Calu3 (cell line): ENCODE measurements around the gene PDLIM4. TPM values are rescaled to one million over a fixed set of nuclear protein-coding genes. Genes with fewer than 3 reads are reported as not detected.

Experiments
- BruUV-seq: library from RNA; stranded (reverse); fragments of 400-500 nt; replicated peaks from 2 replicates; lab custom pipeline; 2021; lab: Mats Ljungman, UMichigan
- CTCF ChIA-PET: fragments of 300-600 bp; sonication (Branson Sonifier 250); formaldehyde crosslinking; loops from one replicate; lab custom pipeline; 2022; ENCODE audit warnings: antibody characterized with exemption; lab: Charles Lee
- DNase-seq: peaks from one replicate; pipeline ENCODE4 v3.0.0; 2022
- H3K27ac Mint-ChIP-seq: one replicate; pipeline ENCODE4 v1.8.0; 2022; ENCODE audit warnings: mixed read lengths; ENCODE audit not compliant: unreplicated experiment
- H3K27me3 Mint-ChIP-seq: one replicate; pipeline ENCODE4 v1.8.0; 2022; ENCODE audit warnings: mixed read lengths; ENCODE audit not compliant: unreplicated experiment
- H3K36me3 Mint-ChIP-seq: one replicate; pipeline ENCODE4 v1.8.0; 2022; ENCODE audit warnings: mild to moderate bottlenecking, moderate library complexity, mixed read lengths; ENCODE audit not compliant: insufficient read depth, unreplicated experiment
- H3K4me1 Mint-ChIP-seq: one replicate; pipeline ENCODE4 v1.8.0; 2022; ENCODE audit warnings: mild to moderate bottlenecking, low read depth, mixed read lengths; ENCODE audit not compliant: unreplicated experiment
- H3K4me3 Mint-ChIP-seq: one replicate; pipeline ENCODE4 v1.8.0; 2022; ENCODE audit warnings: mild to moderate bottlenecking, low read depth, moderate library complexity, mixed read lengths; ENCODE audit not compliant: unreplicated experiment
- H3K9me3 Mint-ChIP-seq: one replicate; pipeline ENCODE4 v1.8.0; 2022; ENCODE audit warnings: low read depth, mixed read lengths; ENCODE audit not compliant: unreplicated experiment
- intact Hi-C: fragments of 100-400 bp; cut with micrococcal nuclease; formaldehyde crosslinking; loops from one replicate; pipeline ENCODE4 v1.10.0; 2022; ENCODE audit not compliant: unreplicated experiment
- total RNA-seq: library from RNA; stranded (reverse); gene quantifications from 2 replicates; pipeline ENCODE4 v1.2.3, GENCODE V29; 2022
- TF ChIP-seq, protein P1 (sequence below): fragments of 200-600 bp; IDR thresholded peaks from one replicate; pipeline ENCODE4 v1.8.0; 2022; ENCODE audit warnings: antibody characterized with exemption; ENCODE audit not compliant: unreplicated experiment

Gene PDLIM4
- total RNA-seq, 1 experiment from 2014 or later = 20.8 TPM

DNA sequence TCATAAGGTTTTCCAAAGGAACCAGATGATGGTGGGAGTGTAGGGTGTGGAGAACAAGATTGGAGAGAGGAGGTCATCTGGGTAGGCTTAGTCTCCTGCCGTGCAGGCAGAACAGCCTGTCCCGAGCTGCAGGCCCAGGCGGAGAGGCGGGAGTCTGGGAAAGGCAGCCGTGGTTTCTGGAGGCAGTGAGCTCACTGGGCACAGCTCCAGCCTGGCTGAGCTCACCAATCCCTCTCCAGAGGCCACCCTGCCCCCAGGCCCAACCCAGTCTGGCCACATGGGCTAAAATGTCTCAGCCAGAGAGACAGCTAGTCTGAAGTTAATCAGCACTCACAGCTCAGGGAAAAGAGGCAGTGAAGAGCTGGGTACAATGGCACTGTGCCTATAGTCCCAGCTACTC, 42.2 kb upstream of the PDLIM4 start:
- peak; percentile 84 for DNase-seq
- no peaks in the 10 kb centered on the region for H3K9me3 Mint-ChIP-seq
- H3K36me3 Mint-ChIP-seq = peaks cover 7% of the 10 kb centered on the region
- BruUV-seq = no TSS peak
- TF ChIP-seq, protein P1, sequence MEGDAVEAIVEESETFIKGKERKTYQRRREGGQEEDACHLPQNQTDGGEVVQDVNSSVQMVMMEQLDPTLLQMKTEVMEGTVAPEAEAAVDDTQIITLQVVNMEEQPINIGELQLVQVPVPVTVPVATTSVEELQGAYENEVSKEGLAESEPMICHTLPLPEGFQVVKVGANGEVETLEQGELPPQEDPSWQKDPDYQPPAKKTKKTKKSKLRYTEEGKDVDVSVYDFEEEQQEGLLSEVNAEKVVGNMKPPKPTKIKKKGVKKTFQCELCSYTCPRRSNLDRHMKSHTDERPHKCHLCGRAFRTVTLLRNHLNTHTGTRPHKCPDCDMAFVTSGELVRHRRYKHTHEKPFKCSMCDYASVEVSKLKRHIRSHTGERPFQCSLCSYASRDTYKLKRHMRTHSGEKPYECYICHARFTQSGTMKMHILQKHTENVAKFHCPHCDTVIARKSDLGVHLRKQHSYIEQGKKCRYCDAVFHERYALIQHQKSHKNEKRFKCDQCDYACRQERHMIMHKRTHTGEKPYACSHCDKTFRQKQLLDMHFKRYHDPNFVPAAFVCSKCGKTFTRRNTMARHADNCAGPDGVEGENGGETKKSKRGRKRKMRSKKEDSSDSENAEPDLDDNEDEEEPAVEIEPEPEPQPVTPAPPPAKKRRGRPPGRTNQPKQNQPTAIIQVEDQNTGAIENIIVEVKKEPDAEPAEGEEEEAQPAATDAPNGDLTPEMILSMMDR = no peak
- no peaks in the 10 kb centered on the region for H3K27me3 Mint-ChIP-seq
- intact Hi-C loops = no loop called here
- CTCF ChIA-PET = interaction anchor here (0.7 to 1.1 kb wide), 8 partner anchors 9 to 78 kb away, joined by 3 to 9 read pairs (median 4); partner anchors contain the start of genes P4HA2 and SLC22A4
- peaks cover 6% of the 10 kb centered on the region for H3K4me1 Mint-ChIP-seq
- no peak overlapping the region for H3K27ac Mint-ChIP-seq
- no peak overlapping the region for H3K4me3 Mint-ChIP-seq

DNA sequence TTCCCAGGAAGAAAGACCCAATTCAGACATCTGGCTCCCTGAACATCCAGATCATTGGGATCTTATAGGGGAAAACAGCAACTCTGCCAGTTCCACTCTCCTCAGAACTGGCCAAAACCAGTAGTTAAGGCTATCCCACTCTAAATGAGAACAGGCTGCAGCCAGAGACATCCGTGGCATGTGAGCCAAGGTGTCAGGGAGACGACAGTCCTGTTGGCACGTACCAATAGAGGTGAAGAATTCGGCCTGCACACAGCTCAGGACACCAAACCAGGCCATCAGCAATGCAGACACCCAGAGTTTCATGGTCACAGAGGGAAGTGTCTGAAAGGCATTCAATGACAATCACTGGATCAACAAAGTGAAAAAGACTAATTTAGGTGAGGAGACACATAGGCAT, 39.2 kb upstream of the PDLIM4 start:
- H3K27me3 Mint-ChIP-seq = no peaks in the 10 kb centered on the region
- H3K27ac Mint-ChIP-seq = no peak overlapping the region
- no peaks in the 10 kb centered on the region for H3K9me3 Mint-ChIP-seq
- H3K4me3 Mint-ChIP-seq = no peak overlapping the region
- intact Hi-C loops = no loop called here
- CTCF ChIA-PET = no interaction called here
- no TSS peak for BruUV-seq
- H3K4me1 Mint-ChIP-seq = peaks cover 6% of the 10 kb centered on the region
- peaks cover 7% of the 10 kb centered on the region for H3K36me3 Mint-ChIP-seq
- DNase-seq = no peak
- TF ChIP-seq, protein P1 = no peak

DNA sequence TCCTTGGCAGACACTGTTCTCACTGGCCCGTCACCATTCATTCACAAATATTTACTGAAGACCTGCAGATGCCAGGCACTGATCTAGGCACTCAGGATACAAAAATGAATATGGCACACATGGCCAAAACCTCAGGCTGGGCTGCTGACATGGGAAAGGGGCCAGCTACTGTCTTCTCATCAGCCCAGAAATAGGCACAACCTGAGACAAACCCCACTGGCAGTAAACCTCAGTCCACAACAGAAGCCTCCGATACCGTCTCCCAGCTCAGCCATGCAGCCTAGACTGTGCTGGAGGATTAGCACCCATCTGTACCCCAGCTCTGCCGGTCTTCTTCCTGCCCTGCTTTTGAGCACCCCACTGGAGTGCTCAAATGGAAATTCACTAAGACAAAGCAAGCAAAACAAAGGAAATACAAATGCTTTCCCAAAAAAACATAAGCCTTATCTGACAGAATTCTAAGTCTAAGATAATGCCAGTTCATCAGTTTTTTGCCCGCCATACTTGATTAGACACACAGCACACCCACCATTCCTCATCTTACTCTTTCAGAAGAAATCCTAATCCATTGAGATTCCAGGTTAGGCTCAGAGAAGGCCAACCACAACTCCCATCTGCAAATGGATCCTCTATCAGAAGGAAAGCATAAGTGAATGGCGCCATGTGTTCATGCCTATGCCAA, 38.1 kb upstream of the PDLIM4 start:
- Mint-ChIP-seq H3K9me3 (no peaks in the 10 kb centered on the region), H3K27ac (no peak overlapping the region), H3K4me3 (no peak overlapping the region), H3K36me3 (peaks cover 7% of the 10 kb centered on the region), H3K27me3 (no peaks in the 10 kb centered on the region), H3K4me1 (peaks cover 8% of the 10 kb centered on the region)
- CTCF ChIA-PET = no interaction called here
- TF ChIP-seq, protein P1 = no peak
- no peak for DNase-seq
- intact Hi-C loops = no loop called here
- no TSS peak for BruUV-seq

DNA sequence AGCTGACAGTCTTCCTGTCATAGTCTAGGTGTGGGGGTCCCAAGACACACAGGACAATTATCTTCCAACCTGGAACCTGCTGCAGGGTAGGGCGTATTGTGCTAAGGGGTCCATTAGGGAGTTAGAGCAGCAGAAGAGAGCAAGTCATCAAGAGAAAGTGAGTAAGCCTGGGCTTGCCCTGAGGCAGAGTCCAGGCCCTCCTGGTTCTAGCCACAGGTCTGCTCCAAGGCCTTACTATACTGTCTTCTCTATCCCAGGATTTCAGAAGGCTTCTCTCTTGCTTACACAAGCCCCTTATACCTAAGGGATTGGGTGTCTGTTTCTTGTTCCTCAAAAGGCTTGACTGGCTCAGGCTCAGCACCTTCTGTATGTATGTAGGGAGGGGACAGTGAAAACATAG, 37.5 kb upstream of the PDLIM4 start:
- TF ChIP-seq, protein P1 = no peak
- Mint-ChIP-seq H3K27me3 (no peaks in the 10 kb centered on the region), H3K27ac (no peak overlapping the region), H3K36me3 (peaks cover 7% of the 10 kb centered on the region), H3K4me3 (no peak overlapping the region), H3K9me3 (no peaks in the 10 kb centered on the region), H3K4me1 (peaks cover 13% of the 10 kb centered on the region)
- CTCF ChIA-PET = no interaction called here
- no peak for DNase-seq
- BruUV-seq = no TSS peak
- intact Hi-C loops = no loop called here
